Activated naive CD8-positive, alpha-beta T cell treated with anti-CD3 and anti-CD28 coated beads, Interleukin-2, amount 50 U/mL, for 24 hours (primary cell): Measurements from ENCODE around the gene HYAL1.
"Not testable (repeated sequence)": the region's sequence is repeated elsewhere in the genome, so short reads cannot be mapped to it uniquely, and the experiment has no call there.

ENCODE experiments used
- ATAC-seq: fragments of 150-1000 bp; cut with Tn5 transposase; one replicate; pipeline ENCODE4 v1.10.0; 2021
- DNase-seq: peaks from one replicate; pipeline ENCODE4 v3.0.0; 2021
- H3K27ac Mint-ChIP-seq: one replicate; pipeline ENCODE4 v1.8.0; 2021; ENCODE audit warnings: mild to moderate bottlenecking, mixed read lengths
- H3K27me3 Mint-ChIP-seq: one replicate; pipeline ENCODE4 v1.8.0; 2021; ENCODE audit warnings: mixed read lengths
- H3K36me3 Mint-ChIP-seq: one replicate; pipeline ENCODE4 v1.8.0; 2021; ENCODE audit warnings: low read depth, mixed read lengths
- H3K4me1 Mint-ChIP-seq: one replicate; pipeline ENCODE4 v1.8.0; 2021; ENCODE audit warnings: mixed read lengths
- H3K4me3 Mint-ChIP-seq: one replicate; pipeline ENCODE4 v1.8.0; 2021; ENCODE audit warnings: mild to moderate bottlenecking, moderate library complexity, mixed read lengths
- H3K9me3 Mint-ChIP-seq: one replicate; pipeline ENCODE4 v1.8.0; 2021; ENCODE audit warnings: mixed read lengths

The HYAL1 gene

DNA sequence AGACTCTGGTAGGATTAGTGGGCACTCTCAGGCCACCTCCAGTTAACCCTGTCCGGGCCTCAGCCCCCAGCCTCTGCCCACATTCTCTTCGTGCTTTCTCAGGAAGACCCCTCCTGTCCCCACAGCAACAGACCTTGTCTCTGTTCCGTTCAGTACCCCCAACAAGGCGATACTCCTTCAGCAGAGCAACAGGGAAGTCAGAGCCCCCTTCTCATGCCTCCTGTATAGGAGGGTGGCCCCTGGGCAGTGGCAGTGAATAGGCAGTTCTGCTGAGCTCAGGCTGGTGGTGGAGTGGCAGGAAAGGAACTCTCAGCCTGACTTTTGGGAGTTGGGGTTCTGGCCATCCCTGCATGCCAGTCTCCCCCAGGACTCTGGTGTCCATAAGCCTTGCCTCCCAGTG lies 33.9 kb downstream of the HYAL1 start:
- Mint-ChIP-seq H3K36me3 (no peaks in the 10 kb centered on the region), H3K4me1 (peaks cover 15% of the 10 kb centered on the region), H3K27me3 (peaks cover 35% of the 10 kb centered on the region), H3K9me3 (no peaks in the 10 kb centered on the region), H3K27ac (no peak overlapping the region), H3K4me3 (no peak overlapping the region)
- ATAC-seq (no peak), DNase-seq (no peak)

DNA sequence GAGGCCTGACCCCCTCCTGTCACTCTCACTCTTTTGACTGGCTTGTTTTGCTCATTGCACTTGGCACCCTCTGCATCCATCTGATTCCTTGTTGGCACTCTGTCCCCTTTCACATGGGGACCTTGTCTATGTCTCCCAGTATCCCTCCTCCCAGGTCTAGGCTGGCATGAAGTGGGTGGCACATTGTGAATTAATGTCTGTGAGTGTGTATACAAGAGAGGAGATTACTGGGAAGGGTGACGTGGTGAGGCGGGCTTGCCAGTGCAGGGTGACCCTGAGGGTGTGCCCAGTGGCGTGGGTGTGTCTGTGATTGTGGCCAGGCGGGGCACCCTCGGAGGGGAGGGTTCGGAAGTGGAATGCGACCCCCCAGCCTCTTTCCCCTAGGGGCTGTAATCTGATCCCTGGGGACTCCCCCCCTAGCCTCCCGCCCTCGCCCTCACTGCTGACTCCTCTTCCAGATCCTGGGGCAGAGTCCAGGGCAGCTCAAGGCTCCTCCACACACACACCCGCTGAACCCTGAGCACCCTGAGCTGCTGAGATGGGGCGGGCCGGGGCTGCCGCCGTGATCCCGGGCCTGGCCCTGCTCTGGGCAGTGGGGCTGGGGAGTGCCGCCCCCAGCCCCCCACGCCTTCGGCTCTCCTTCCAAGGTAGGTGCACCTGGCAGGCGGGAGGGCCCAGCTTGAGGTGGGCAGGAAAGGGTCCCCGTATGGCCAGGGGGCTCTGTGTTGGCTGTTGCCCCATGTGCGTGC lies 34.5 kb downstream of the HYAL1 start, which contains the start of gene SEMA3B:
Gene SEMA3B, plus strand, starts transcription at position 445 of the 749 bp plus-strand sequence. Its CDS starts 94 bp downstream, at position 539.
- Mint-ChIP-seq H3K4me3 (no peak within 1 kb of the TSS), H3K9me3 (no peaks in the 10 kb centered on the region), H3K36me3 (no peaks in the 10 kb centered on the region), H3K4me1 (peaks cover 10% of the 10 kb centered on the region), H3K27ac (no peak within 1 kb of the TSS), H3K27me3 (peaks cover 29% of the 10 kb centered on the region)
- no peak for ATAC-seq
- no peak for DNase-seq

DNA sequence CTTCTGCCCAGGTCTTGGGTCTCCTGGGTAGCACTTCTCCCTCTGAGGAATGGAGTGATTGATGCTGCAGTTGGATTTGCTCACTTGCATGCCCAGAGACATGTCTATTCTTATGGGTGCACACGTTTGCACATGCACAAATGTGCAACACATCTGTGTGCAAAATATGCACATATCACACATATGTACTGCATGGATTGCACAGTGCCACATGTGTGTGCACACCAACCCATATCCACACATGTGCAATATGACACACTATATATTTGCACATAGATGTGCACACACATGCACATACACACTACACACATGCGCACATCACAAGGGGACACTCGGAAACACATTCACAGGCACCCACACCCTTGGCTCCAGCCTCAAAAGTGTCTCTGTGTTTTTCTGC lies 35.1 kb downstream of the HYAL1 start:
- Mint-ChIP-seq H3K4me1 (peaks cover 10% of the 10 kb centered on the region), H3K9me3 (no peaks in the 10 kb centered on the region), H3K36me3 (no peaks in the 10 kb centered on the region), H3K27ac (no peak overlapping the region), H3K27me3 (peaks cover 28% of the 10 kb centered on the region), H3K4me3 (no peak overlapping the region)
- DNase-seq (no peak), ATAC-seq (no peak)

DNA sequence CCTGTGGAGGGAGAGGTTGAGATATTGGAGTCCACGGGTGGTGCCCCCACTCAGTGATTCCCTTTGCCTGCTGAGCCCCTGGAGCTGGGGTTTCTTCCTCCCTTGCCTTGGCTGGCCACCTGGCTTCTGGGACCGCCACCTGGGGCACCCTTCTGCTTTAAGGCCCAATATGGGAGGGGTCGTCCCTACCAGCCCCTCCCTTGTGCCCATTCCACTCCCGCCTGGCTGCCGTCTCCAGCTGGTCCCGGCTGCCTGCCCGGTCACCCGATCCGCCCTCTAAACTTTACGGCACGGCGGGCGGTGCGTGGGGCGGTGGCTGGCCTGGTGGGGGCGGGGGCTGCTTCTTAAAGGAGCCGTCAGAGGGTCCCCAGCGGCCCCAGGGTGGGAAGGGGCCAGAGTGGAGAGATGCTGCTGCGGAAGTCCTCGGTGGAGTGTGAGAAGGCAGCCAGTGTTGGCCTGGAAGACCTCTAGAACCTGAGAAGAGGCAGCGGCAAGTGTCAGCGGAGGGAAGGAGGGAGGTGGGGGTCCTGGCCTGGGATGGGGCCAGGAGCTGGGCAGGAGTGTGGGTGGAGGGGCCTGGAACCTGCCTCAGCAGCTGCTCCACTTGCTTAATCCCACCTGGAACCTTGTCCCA lies 36.0 kb downstream of the HYAL1 start:
- H3K27me3 Mint-ChIP-seq, result peaks cover 24% of the 10 kb centered on the region

DNA sequence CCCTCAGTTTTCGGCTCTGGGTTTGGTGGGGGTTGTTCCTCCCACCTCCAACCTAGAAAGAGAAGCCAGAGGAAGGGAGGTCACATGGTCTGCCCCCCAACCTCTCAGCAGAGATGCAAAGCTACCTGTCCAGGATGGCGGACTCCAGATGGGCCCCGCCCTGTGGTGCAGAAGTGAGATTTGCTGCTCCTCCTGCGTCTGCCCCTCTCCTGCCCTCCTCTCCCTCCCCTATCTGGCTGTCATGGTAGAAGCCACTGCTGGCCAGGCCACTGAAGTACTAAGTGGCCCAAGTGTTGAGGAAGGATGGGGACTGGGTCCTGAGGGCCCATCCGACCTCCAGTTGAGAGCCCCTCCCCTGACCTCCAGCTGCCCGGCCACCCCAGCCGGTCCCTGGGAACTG lies 36.5 kb downstream of the HYAL1 start:
- Mint-ChIP-seq H3K4me3 (no peak overlapping the region), H3K4me1 (peaks cover under 1% of the 10 kb centered on the region), H3K27ac (no peak overlapping the region), H3K27me3 (peaks cover 24% of the 10 kb centered on the region), H3K9me3 (no peaks in the 10 kb centered on the region), H3K36me3 (no peaks in the 10 kb centered on the region)
- DNase-seq (no peak), ATAC-seq (no peak)

More for the DNA sequence above, 36.0 kb downstream of the HYAL1 start:
- H3K9me3 Mint-ChIP-seq, result no peaks in the 10 kb centered on the region
- H3K36me3 Mint-ChIP-seq, result no peaks in the 10 kb centered on the region
- no peak for DNase-seq
- H3K4me3 Mint-ChIP-seq, result no peak overlapping the region
- H3K4me1 Mint-ChIP-seq, result peaks cover 4% of the 10 kb centered on the region
- no peak overlapping the region for H3K27ac Mint-ChIP-seq
- no peak for ATAC-seq

DNA sequence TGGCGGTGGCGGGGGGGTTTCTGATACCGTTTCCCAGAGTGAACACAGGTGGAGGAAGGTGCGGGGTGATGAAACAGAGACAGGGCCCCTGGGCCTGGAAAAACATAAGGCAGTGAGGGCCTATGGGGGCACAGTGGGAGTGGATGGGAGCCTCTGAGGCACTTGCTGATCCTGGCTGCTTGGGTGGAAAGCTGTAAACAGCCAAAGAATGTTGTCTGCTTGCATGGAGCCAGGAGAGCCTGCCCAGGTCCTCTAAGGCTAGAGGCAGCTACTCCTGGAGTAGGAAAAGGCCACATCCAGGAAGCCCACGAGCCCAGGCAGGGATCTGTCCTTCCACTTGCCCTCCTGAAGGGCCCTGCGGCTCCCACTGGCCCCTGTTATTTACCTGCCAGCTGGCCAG lies 37.4 kb downstream of the HYAL1 start:
- H3K27me3 Mint-ChIP-seq, result peaks cover 24% of the 10 kb centered on the region
- DNase-seq, result no peak
- H3K36me3 Mint-ChIP-seq, result no peaks in the 10 kb centered on the region
- H3K4me3 Mint-ChIP-seq, result no peak overlapping the region
- H3K9me3 Mint-ChIP-seq, result no peaks in the 10 kb centered on the region
- ATAC-seq, result no peak
- no peak overlapping the region for H3K27ac Mint-ChIP-seq
- no peaks in the 10 kb centered on the region for H3K4me1 Mint-ChIP-seq

DNA sequence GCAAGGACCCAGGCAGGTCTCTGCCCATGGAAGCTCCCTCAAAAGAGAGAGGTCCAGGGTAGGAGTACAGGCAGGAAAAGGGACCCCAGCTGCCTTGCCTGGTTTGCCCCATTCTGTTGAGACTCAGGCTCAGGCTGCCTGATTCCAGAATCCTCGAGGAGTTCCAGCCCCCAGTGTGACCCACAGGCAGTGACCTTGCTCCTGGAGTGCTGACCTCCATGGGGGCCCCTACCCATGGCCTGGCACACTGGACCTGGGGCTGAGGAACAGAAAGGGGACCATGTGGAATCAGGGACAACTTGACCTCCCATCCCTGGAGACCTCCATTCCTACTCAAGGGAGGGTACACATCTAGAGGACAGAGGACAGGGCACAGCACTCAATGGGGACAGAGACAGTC lies 37.8 kb downstream of the HYAL1 start:
- H3K9me3 Mint-ChIP-seq, result no peaks in the 10 kb centered on the region
- no peak for DNase-seq
- peaks cover 24% of the 10 kb centered on the region for H3K27me3 Mint-ChIP-seq
- H3K4me3 Mint-ChIP-seq, result no peak overlapping the region
- ATAC-seq, result no peak
- no peaks in the 10 kb centered on the region for H3K36me3 Mint-ChIP-seq
- H3K27ac Mint-ChIP-seq, result no peak overlapping the region
- no peaks in the 10 kb centered on the region for H3K4me1 Mint-ChIP-seq

DNA sequence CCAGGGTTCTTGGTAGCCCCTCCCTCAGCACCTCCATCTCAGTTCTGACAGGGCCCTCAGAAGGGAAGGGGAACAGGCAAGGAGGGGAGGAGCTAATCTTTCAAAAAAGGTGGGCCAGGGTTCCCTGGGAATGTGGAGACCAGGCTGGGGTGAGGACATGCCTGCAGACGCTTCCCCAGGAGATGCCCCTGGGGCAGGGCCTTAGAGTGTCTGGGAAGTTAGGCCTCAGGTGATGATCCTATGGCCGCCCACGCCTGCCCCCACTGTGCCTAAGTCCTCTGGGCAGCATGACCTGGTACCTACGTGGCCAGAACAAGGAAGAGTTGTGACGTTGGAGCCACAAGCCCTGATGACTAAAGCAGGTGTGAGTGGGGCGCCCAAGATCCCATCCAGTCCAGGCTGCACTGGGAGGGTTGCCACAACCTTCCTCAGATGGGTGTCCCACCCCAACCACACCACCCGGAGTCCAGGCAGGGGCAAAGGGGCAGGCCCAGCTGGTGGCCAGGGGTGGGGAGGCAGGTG lies 38.3 kb downstream of the HYAL1 start:
- DNase-seq (no peak), ATAC-seq (no peak)
- Mint-ChIP-seq H3K4me3 (no peak overlapping the region), H3K36me3 (no peaks in the 10 kb centered on the region), H3K9me3 (no peaks in the 10 kb centered on the region), H3K27ac (no peak overlapping the region), H3K4me1 (no peaks in the 10 kb centered on the region), H3K27me3 (peaks cover 24% of the 10 kb centered on the region)

DNA sequence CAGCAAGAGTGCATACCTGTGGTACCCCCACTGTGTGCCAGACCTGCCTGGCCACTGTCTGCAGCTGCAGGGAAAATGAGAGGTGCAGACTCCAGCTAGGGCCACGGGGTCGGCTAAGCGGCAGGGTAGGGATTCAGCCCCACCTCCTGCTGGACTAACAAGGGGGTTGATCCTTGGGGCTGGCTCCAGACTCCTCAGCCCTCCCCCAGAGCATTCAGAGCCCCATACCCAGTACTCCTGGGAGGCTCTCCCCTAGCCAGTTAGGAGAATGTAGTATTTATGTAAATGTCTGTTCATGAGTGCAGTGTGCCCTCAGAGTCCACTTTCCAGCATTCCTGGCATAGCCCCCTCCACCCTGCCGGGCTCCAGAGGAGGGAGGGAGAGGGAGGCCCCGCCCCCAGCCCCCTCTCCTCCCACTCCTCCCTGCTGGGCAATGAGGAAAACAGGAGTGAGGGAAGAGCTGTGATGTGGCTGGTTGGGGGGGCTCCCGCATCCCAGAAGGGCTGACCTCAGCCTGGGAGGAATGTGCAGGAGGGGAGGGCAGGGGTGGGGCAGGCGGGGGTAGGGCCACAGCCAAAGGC lies 38.9 kb downstream of the HYAL1 start:
- Mint-ChIP-seq H3K4me1 (peaks cover 4% of the 10 kb centered on the region), H3K4me3 (no peak overlapping the region), H3K27ac (no peak overlapping the region), H3K9me3 (no peaks in the 10 kb centered on the region), H3K27me3 (peaks cover 24% of the 10 kb centered on the region), H3K36me3 (no peaks in the 10 kb centered on the region)
- no peak for ATAC-seq
- no peak for DNase-seq

DNA sequence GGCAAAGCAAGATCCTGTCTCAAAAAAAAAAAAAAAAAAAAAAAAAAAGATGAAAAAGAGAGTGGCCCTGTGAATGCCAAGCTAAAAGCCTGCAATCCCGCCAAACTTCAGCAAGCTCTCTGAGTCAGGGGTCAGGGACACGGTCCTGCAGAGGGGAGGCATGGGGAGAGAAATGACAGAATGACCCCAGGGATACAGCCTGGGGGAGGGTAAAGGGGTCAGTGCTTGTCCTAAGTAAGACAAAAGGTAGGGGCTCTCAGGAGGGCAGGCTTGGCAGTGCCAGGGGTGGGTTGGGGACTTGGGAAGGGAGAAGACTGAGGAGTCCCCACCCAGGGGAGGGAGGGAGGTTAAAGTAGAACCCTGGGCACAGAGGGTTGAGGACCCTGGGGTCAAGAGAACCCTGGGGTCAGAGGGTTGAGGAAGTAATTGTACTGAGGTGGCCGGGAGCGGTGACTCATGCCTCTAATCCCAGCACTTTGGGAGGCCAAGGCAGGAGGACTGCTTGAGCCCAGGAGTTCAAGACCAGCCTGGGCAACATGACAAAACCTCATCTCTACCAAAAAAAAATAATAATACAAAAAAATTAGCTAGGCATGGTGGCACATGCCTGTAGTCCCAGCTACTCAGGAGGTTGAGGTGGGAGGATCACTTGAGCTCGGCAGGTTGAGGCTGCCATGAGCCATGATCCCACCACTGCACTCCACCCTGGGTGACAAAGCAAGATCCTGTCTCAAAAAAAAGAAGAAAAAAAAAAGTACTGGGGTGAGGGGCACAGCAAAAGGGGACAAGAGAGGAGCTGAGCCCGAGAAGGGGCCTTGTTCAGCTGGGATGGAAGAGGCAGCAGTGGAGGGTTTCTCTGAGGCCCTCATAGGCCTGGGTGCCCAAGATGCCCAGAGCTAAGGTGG lies 39.6 kb downstream of the HYAL1 start:
- no peak for ATAC-seq
- Mint-ChIP-seq H3K4me3 (no peak overlapping the region), H3K27ac (no peak overlapping the region), H3K36me3 (no peaks in the 10 kb centered on the region), H3K4me1 (peaks cover 4% of the 10 kb centered on the region), H3K9me3 (no peaks in the 10 kb centered on the region), H3K27me3 (peaks cover 20% of the 10 kb centered on the region)
- DNase-seq, result no peak

DNA sequence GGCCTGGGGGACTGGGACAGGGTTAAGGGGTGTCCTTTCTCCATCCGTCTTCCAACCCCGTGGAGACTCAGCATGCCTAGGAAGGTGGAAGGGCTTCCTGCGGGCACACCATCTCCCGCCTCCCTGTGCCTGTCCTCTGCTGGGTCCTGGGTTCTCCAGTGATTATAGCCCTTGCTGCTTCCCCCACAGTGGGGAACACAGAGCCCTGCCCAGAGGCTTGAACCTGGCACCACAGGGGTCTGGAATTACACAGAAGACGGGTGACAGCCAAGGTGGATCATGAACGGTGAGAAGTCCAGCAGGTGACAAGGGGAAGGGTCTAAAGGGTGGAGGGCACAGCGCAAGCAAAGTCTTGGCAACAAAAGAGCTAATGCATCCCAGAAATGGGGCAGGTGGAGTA lies 40.6 kb downstream of the HYAL1 start:
- peaks cover 4% of the 10 kb centered on the region for H3K4me1 Mint-ChIP-seq
- DNase-seq (no peak), ATAC-seq (no peak)
- peaks cover 12% of the 10 kb centered on the region for H3K27me3 Mint-ChIP-seq
- H3K9me3 Mint-ChIP-seq, result no peaks in the 10 kb centered on the region
- no peak overlapping the region for H3K27ac Mint-ChIP-seq
- no peak overlapping the region for H3K4me3 Mint-ChIP-seq
- no peaks in the 10 kb centered on the region for H3K36me3 Mint-ChIP-seq

DNA sequence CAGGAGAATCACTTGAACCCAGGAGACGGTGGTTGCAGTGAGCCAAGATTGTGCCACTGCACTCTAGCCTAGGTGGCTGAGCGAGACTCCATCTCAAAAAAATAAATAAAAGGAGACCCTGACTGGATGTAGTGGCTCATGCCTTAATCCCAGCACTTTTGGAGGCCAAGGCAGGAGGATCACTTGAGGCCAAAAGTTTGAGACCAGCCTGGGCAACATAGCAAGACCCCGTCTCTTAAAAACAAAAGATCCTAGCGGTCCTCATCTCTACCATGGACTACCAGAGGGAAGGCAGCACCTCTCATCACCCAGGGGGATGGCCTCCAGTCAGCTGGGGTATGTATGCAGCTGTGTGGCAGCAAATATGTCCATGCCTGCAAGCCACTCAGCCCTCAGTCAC lies 41.2 kb downstream of the HYAL1 start:
- not testable (repeated sequence) for ATAC-seq, H3K4me3 Mint-ChIP-seq, H3K4me1 Mint-ChIP-seq, H3K27ac Mint-ChIP-seq, H3K9me3 Mint-ChIP-seq, DNase-seq, H3K36me3 Mint-ChIP-seq
- peaks cover 11% of the 10 kb centered on the region for H3K27me3 Mint-ChIP-seq

DNA sequence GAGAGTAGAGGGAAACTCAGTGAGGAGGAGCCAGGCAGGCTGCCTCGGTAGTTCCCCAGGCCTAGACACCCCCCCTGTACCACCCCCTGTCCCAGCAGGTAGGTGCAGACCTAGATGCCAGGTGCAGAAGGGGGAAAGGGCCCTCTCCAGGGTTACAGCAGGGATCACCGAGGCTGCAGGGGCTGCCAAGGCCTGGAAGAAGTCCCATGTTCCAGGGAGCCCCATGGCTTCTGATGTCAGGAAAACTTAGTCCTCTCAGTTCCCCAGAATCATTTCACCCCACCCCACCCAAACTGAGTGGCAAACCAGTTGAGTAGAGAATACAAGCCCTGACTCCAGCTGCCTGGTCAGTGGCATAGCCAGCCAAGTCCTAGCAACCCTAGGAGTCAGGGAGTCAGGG lies 41.9 kb downstream of the HYAL1 start:
- no peak for ATAC-seq
- Mint-ChIP-seq H3K9me3 (no peaks in the 10 kb centered on the region), H3K4me1 (peaks cover 4% of the 10 kb centered on the region), H3K4me3 (no peak overlapping the region), H3K27ac (no peak overlapping the region), H3K27me3 (peaks cover 4% of the 10 kb centered on the region), H3K36me3 (peaks cover 10% of the 10 kb centered on the region)
- DNase-seq, result no peak

DNA sequence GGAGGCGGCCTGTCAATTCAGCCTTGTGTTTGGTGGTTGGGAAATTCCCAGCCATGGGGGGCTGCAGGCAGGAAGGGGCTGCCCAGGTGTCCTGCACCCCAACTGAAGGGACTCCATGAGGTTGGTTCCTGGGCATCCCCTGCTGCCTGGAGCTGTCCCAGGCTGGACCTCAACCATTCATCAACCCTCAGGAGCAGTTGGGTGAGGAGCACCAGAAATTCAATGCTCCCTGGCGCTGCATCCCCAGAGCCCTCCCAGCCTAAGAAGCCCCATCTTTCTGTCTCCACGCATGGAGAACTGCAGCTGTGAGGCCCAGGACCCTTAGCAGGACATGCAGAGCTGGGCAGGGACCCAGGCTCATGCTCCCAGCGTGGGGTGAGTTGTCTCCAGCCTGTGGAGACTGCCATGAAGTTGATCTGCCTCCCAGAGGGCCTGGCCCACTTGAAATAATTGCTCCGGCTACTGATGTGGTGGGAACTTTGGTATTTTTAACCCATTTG lies 42.4 kb downstream of the HYAL1 start:
- DNase-seq (no peak), ATAC-seq (no peak)
- Mint-ChIP-seq H3K27ac (no peak overlapping the region), H3K9me3 (no peaks in the 10 kb centered on the region), H3K27me3 (peaks cover 4% of the 10 kb centered on the region), H3K36me3 (peaks cover 12% of the 10 kb centered on the region), H3K4me1 (peaks cover 4% of the 10 kb centered on the region), H3K4me3 (peak overlapping the region; percentile 65)
